Skin epidermis (tissue), 12 donors: Measurements from ENCODE around the gene LPCAT3.

Experiments
- H3K27ac ChIP-seq, 21 experiments: fragments of 200-600 bp; sonication (generic) in 11 of 21; one replicate each; pipeline ENCODE4 v1.5.0; 2020; ENCODE audit warnings: mild to moderate bottlenecking in 3 of 21, inconsistent platforms in 2 of 21, moderate library complexity in 2 of 21
- H3K4me3 ChIP-seq, 7 experiments: fragments of 200-600 bp; sonication (generic) in 2 of 7; one replicate each; pipeline ENCODE4 v1.5.0; 2020; ENCODE audit warnings: inconsistent platforms in 2 of 7, mild to moderate bottlenecking in 2 of 7, moderate library complexity in 1 of 7

The LPCAT3 gene

DNA sequence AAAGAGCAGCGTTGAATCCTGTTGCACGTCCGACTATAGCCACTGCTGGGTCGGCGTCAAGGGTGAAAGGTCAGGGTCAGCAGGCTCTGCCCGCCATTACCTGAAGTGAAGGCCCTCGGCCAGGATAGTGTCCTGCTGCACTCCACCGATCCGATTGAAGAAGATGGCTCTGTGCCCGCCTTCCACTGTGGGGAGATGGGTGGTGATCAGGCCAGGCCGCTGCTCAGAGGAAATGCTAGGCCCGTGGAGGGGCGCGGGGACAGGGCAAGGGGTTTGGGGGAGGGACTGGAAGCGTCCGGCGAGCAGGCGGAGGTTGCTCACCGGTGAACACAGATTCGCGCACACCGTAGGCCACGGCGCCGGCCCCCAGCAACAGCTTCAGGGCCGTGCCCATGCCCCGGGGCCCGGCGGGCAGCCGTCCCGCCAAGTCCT, 48.2 kb downstream of the LPCAT3 start:
- H3K27ac ChIP-seq = peak overlapping the region; percentile 80 to 99 (median 93)
- H3K4me3 ChIP-seq = peak overlapping the region; percentile 68 to 93 (median 89)

DNA sequence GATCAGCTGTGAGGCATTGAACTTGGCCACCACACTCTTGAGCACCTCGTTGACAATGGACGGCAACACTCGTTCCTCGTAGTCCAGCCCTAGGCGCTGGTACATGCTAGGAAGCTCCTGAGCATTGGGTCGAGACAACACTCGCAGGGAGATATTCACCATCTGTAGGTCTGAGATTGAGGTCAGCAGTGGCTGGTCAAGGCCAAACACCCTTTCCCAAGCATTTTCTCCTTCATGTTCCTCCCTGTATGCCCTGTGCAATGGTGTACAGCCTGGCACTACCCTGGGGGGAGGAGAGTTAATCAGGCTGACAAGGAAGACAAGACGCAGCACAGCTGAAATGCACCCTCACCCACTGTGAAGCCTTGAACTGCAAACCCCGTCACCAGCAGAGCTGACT, 49.9 kb downstream of the LPCAT3 start:
- H3K27ac ChIP-seq = peak overlapping the region in 2 of 21 experiments; percentile 32 to 98
- H3K4me3 ChIP-seq = no peak overlapping the region

DNA sequence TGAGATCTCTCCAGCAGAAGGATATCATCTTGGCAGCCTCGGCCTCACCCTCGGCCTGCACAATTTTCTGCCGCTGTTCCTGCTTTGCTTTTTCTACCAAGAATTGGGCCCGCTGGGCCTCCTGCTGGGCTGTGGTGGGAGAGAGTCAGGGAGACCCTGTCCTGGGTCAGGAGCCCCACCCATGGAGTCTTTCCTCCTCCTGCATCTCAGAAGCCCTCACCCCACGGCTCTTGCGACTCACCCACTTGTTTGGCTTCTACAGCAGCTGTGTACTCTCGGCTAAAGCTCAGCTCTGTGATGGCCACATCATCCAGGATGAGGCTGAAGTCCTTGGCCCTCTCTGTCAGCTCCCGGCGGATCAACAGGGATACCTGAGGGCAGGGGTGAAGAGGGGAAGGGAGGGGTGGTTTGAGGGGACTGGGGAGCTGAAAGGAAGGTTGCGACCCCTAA, 50.6 kb downstream of the LPCAT3 start:
- H3K4me3 ChIP-seq = no peak overlapping the region
- peak overlapping the region in 1 of 21 experiments; percentile 32 for H3K27ac ChIP-seq

DNA sequence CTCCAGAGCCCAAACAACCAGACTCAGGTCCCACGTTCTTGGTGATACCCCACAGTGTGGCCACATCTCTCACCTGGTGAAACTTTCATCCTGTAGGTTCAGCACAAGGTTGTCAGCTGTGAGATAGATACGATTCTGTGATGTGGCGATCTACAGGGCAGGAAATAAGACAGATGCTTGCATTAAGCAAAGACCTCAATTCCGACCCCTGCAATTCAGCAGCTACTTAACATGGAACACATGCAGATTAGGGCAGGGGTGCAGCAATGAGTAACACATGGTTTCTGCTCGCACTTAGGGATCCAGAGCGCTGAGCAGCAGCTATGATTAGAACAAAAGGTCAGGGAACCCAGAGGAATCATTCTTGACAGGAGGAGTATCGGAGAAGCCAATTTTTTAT, 51.9 kb downstream of the LPCAT3 start:
- Histone ChIP-seq H3K27ac (no peak overlapping the region), H3K4me3 (no peak overlapping the region)

DNA sequence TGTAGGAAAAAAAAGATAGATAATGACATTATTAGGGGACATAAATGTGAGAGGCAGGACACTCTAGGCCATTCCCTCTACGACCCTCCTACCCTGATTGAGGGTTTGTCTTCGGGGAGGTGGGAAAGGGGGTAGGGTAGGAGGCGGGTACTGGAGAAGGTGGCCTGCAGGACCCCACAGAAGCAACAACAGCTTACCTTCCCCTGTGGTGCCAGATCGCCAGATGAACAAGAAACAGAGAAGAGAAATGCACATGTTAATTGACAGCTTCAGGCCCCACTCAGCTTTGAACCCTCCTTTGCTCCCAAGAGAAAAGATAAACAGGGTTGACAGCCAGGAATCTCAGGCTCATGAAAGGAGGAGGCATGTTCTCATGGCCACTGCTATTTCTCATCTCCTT, 52.6 kb downstream of the LPCAT3 start:
- H3K4me3 ChIP-seq = no peak overlapping the region
- H3K27ac ChIP-seq = peak overlapping the region in 10 of 21 experiments; percentile 39 to 97 (median 92)

DNA sequence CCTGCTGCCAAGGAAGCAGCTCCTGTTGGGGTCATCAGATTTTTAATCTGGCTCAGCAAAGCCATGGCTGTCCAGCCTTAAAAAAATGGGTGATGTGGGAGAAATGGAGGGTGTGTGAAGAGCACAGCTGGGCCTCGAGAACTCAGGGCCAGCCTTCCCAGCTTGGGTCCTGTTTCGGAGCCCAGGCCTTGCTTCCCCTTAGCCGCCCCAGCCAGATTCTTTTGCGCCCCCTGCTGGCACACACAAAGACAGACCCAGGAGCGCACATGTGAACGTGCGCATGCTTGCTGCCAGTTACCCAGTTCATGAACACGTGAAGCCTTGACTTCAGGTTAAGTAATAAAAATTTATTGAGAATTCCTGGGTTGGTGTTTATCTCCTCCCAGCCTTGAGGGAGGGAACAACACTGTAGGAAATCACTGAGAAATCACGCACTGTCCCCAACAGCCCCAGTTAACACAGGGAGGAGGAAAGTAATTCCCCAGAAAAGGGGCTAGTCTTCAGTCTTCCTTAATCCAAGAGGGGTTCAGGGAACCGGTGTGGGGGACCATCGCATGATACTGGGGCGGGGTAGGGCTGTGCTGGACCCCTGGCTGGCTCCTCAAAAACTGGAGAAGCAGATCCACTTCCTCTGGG, 53.1 kb downstream of the LPCAT3 start:
- Histone ChIP-seq H3K27ac (peak overlapping the region in 20 of 21 experiments; percentile 0 to 97 (median 91)), H3K4me3 (peak overlapping the region in 3 of 7 experiments; percentile 51 to 63 (median 52))

DNA sequence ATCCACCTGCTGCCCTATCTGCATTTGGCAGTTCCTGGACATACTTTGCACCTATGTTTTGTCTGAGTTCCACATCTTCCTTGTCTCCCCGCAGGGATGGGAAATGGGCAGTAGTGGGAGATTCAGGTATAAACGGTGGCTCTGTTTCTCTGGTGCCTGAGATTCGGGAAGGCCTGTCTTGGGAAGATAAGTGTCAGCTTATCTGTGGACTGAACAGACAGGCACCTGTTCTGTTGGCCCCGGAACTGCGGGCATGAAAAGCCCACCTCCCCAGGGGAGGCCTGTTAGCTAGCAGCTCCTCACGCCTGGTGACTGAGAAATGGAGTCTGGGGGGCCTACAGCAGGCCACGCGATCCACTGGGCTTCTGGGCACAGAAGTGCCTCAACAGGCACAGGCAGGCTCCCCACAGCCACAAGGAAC, 53.7 kb downstream of the LPCAT3 start:
- H3K4me3 ChIP-seq = peak overlapping the region in 6 of 7 experiments; percentile 39 to 63 (median 50)
- peak overlapping the region in 20 of 21 experiments; percentile 0 to 97 (median 91) for H3K27ac ChIP-seq

DNA sequence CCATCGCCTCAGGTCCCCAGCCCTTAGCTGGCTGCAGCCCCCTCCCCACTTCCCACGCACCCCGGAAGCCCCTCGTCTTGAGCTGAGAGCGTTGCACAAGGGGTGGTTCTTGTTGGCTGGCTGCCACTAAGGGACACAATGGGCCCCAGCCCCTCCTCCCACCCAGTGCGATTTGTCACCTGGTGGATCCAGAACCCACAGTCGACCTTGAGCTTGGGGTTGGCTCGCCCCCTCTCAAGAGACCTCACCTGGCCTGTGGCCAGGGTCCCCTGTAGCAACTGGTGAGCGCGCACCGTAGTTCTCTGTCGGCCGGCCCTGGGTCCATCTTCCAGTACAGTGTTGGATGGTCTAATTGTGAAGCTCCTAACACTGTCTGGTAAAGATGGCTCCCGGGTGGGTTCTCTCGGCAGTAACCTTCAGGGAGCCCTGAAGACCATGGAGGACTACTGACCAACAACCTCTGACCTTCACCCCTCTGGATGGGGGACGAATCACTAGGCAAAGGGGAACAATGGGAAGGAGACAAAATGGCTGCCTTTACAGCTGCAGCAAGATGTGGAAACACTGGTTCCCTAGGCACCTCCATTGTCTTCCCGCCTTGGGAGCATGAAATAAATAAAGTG, 54.4 kb downstream of the LPCAT3 start:
- Histone ChIP-seq H3K27ac (peak overlapping the region; percentile 51 to 97 (median 91)), H3K4me3 (peak overlapping the region; percentile 39 to 63 (median 51))

DNA sequence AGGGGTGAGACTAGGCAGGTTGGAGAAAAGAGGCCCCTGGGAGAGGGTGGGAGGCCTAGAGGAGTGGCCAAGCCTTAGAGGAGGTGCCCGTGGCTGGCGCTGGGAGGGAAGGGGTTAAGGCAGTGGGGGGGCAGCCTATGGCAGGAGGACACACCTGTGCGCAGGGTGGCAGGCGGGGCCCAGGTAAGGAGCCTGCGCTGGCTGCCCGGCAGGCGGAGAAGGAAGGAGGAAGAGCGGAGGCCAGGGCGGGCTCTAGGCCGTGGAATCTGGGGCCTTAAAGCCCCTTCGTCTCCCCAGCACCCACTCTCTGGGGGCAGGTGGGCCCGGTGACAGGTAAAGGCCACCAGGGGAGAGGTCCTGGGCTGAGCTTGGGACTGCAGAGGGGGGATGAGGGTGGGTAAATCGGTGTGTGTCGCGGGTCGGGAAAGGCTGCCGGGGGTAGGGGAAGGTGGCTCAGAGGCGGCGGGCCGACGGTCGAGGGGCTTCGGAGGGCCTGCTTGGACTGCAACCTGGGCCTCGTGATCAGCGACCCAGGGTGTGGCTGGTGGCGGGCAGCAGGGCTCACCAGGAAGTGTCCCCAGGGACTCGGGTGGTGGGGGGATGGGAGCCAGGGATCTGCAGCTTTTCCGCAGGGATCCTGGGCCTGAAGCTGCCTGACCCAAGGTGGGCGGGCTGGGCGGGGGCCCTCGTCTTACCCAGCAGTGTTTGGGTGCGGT, 55.1 kb downstream of the LPCAT3 start:
- Histone ChIP-seq H3K27ac (peak overlapping the region in 20 of 21 experiments; percentile 80 to 97 (median 91)), H3K4me3 (peak overlapping the region; percentile 39 to 63 (median 51))

DNA sequence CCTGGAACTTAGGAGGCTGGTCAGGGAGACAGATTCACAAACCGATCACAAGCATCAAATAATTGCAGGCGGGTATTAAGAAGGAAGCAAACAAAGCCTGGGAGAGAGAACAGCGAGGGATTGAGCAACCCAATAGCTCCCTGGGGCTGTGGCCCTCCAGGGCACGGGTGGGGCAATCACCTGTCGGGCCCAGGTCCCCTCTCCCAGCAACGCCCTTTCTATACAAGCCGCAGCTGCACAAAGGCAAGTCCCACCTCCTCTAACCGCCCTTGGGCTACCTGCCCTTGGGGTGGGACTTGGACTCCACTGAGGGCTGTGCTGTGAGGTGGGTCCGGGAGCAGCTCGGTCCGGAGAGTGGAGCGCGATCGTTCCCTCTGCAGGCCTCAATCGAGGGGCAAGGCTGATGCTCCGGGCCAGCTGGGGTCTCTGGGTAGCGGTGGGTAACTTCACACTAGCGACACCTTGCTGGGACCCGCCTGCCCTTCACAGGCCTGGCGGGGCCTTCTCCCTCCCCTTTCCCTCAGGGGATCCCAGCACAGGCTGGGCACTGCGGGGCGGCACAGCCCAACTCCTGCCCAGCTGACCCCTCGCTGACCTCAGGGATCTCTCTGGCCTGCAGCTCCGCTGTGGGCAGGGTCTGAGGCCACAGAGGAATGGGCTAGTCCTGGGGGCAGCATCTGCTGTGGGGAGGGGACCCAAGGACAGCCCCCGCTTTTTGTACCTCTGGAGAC, 55.8 kb downstream of the LPCAT3 start:
- peak overlapping the region; percentile 39 to 63 (median 51) for H3K4me3 ChIP-seq
- H3K27ac ChIP-seq = peak overlapping the region in 20 of 21 experiments; percentile 80 to 97 (median 91)

DNA sequence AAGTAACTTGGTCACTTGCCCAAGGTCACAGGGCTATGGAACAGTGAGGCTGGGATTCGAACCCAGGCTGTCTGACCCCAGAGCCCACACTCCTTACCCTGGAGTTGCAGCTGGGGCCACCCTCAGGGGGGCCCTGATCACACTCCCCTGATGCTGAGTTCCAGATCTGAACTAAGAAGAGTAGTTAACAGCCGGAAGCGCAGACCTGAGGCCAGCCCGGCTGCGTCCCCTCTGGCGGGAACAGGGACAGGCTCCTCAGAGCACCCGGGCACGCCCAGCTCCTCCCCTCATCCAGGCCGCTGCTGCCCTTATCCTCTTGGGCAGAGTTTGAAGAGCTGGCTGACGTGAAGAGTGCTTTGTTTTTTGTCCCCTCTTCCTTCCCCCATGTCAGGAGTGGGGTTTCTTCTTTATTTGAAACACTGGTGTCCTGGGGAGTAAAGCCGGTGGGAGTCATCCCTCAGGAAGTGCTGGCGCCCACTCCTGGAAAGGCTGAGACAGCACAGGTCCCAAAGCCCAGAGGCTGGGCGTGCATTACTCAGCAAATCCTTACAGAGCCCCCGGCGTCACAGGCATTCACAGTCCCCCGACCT, 56.5 kb downstream of the LPCAT3 start:
- Histone ChIP-seq H3K4me3 (peak overlapping the region in 5 of 7 experiments; percentile 4 to 63 (median 51)), H3K27ac (peak overlapping the region; percentile 14 to 97 (median 91))

DNA sequence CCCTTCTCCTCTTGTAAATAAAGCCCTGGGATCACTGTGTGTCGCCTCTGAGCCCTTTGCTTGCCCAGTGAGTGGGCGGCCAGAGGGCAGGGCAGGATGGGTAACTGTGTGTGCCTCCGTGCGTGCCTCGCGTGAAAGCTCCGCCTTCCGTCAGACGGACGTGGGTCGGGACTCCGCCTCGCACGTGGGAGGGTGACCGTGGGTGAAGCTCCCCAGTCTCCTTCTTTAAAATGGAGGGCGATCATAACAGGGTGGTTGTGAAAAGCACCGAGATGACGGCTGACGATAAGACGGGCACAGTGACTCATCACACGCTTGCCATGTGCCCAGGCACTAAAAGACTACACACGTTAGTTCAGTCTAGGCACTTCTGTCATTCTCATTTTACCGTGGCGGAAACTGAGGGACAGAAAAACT, 57.0 kb downstream of the LPCAT3 start:
- H3K4me3 ChIP-seq = peak overlapping the region in 4 of 7 experiments; percentile 4 to 63 (median 28)
- peak overlapping the region in 20 of 21 experiments; percentile 80 to 97 (median 91) for H3K27ac ChIP-seq

DNA sequence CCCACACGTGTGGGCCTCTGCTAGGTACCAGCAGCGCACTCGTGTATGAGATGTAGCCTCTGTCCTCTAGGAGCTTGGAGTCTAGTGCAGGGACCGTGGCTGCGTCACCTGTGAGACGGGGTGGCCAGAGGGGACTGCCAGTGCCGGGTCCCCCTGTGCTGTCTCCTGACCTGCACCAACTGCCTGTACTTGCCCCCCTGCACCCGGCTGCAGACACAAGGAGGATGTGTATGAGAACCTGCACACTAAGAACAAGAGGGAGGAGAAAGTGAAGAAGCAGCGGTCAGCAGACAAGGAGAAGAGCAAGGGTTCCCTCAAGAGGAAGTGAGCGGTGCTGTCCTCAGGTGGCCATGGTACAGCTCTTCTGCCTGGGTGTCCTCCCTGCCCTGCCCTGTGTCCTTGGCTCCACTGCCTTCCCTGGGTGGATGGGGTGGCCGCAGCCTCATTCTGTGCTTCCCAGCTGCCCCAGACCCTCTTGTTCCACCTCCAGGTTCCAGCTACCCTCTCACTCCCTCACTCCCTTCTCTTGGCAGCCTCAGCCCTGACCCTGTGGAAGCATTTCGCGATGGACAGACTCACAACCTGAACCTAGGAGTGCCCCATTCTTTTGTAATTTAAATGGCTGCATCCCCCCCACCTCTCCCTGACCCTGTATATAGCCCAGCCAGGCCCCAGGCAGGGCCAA, 57.5 kb downstream of the LPCAT3 start:
- H3K4me3 ChIP-seq = peak overlapping the region in 2 of 7 experiments; percentile 4 to 63
- H3K27ac ChIP-seq = peak overlapping the region in 20 of 21 experiments; percentile 80 to 97 (median 91)

DNA sequence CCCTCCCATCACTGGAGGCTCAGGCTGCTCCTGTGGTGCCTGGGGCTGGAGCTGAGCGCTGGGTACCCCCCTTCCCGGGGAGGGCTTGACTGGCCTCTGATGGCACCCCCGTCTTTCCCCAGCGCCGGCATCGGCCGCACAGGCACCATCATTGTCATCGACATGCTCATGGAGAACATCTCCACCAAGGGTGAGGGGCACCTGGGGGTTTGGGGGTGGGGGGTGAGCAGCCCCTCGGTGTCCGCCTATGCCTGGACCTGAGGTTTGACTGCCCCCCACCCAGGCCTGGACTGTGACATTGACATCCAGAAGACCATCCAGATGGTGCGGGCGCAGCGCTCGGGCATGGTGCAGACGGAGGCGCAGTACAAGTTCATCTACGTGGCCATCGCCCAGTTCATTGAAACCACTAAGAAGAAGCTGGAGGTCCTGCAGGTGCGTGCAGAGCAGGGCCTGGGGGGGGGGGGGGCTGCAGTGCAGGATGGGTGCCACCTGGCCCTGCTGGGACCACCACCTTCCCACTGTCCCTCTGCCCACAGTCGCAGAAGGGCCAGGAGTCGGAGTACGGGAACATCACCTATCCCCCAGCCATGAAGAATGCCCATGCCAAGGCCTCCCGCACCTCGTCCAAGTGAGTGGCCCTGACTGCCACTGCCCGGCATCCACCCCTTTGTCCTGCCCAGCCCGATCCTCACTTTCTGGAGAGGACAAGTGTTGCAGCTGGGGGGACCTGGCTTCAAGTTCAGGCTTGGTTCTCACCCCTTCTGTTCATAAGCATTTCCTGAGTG, 58.3 kb downstream of the LPCAT3 start:
- peak overlapping the region in 19 of 21 experiments; percentile 10 to 98 (median 85) for H3K27ac ChIP-seq
- H3K4me3 ChIP-seq = no peak overlapping the region

DNA sequence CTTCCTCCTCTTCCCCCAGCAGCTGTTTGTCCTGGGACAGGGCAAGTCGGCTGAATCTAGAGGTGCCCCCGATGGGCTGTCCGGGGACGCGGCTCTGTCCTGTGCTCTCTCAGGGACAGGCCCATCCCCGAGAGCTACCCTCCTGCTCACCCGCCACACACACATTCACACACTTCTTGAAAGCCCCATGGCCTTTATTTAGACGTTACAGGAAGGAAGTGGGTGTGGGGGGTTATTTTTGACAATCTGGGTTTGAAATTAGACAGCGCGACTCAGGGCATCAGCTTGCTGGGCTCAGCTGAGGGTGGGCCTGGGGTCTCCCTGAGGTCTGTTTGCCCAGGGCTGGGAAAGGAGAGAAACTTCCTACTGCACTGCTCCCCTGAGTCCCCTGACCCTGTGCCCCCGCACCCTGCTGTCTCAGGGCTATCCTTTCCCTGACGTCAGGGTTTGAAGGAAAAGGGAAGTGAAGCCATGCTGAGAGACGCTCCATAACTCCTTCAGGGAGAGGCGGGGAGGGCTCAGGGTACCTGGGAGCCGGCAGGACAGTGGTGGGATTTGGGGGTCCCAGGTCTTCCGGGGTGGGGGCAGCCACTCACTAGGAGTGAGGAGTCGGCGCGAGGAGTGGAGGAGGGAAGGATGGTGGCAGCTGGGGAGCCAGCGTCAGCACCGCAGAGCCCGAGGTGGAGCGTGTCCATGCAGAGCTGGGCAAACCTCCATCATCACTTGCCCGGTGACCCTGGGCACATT, 59.0 kb downstream of the LPCAT3 start:
- H3K4me3 ChIP-seq = peak overlapping the region in 2 of 7 experiments; percentile 11 to 15

DNA sequence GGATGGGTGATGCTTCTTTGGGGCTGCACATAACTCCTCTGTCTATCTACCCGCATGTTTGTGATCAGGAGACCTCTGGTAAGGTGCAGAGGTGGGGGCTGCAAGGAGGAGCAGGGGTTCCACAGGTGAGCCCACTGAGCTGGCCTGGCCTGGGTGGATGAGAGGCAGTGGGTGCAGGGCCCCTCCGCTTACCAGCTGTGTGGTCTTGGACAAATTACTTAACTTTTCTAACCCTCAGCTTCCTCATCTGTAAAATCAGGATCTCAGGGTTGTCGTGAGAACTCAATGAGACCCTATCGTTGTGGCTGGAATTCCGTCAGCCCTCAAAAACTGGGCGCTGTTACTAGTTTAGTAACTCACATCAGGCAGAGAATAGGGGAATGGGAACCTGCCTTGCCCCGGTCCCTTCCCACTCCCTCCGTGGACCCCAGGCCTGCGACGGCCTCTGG, 59.6 kb downstream of the LPCAT3 start:
- H3K4me3 ChIP-seq = peak overlapping the region in 1 of 7 experiments; percentile 11
- peak overlapping the region in 19 of 21 experiments; percentile 10 to 98 (median 69) for H3K27ac ChIP-seq

More for the DNA sequence above, 59.0 kb downstream of the LPCAT3 start:
- H3K27ac ChIP-seq = peak overlapping the region in 19 of 21 experiments; percentile 10 to 98 (median 69)
